Measurements from ENCODE around the gene MPP3.
A peak's percentile ranks its signal among the peaks of the same experiment; 100 is the strongest.

Gene MPP3, protein sequence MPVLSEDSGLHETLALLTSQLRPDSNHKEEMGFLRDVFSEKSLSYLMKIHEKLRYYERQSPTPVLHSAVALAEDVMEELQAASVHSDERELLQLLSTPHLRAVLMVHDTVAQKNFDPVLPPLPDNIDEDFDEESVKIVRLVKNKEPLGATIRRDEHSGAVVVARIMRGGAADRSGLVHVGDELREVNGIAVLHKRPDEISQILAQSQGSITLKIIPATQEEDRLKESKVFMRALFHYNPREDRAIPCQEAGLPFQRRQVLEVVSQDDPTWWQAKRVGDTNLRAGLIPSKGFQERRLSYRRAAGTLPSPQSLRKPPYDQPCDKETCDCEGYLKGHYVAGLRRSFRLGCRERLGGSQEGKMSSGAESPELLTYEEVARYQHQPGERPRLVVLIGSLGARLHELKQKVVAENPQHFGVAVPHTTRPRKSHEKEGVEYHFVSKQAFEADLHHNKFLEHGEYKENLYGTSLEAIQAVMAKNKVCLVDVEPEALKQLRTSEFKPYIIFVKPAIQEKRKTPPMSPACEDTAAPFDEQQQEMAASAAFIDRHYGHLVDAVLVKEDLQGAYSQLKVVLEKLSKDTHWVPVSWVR

DNA sequence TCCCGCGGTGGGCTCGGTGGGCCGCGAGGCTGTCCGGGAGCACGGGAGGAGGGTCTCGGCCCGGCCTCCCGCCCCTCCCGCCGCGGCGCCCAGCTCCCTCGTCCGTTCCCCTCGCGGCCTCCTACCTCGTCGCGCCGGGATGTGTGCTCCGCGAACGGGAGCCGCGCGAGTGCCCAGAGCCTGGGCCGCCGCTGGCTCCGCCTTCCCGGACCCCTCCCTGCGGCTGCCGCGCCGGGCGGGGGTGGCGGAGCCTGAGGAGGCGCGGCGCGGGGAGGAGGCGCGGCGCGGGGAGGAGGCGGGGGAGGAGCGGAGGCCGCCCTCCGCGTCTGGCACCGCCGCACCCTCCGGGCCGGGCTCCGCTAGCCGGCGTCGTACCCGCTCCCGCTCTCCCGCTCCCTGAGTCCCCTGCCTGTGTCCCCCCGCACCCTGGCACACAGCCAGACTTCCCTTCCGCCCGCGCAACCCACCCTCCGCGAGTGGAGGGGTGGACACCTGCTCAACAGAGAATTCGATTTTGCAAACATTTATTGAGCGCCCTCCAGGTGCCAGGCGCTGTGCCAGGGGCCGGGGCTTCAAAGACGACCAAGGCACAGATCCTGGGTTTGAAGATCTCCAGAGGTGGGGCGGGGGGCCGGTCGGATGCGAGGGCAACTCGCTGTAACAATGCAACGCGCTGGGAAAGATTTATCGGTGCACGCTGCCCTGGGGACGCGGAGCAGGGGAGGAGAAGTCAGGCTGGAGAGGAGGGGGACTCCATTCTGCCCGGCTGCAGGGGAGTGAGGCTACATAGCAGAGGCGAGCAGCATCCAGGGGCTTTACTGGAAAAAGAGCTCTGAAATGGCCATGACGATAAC, at the start of gene MPP3:
MPP3 (minus strand) TSS at position 171 of the 854 bp plus-strand sequence. CDS start 1,240 bp downstream, outside the sequence.
- H3K4me3 ChIP-seq (ENCODE audit: low read length), result peak within 1 kb of the TSS; percentile 7
- no peak for TF ChIP-seq ZNF274 (IDR thresholded peaks at IDR 0.05; ENCODE audit: low read depth, low read length)

DNA sequence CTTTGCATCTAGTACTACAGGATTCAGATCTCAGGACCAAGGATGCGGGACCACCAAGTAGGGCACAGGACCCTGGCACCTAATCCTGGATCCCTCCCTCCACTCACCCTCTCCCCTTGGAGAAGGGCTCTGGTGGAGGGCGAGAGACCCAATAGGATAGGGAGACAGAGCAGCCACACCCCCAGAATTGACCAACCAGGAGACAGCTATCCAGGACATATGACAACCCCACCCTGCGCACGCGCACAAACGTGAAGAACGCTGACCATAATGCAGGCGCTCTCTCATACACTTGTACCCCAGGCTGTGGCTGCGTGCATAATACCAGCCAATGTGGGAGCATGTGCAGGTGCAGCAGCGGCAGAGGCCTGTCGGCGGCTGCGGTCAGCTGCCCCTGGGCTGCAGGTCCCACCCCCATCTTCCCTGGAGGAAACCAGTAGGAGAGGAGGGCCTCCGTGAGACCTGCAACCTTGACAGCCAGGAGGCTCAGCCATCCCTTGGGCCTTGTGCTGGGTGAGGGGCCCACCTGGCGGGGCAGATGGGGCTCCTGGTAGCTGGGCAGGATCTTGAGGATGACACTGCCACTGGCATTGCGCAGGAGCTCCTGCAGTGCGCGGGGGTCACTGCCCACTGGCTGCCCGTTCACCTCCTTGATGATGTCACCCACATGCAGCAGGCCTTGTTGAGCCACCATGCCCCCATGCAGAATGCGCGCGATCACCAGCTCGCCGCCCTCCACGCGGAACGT, 49.0 kb upstream of the MPP3 start:
- H3K4me3 ChIP-seq (ENCODE audit: low read length), result no peak overlapping the region
- no peak for TF ChIP-seq ZNF274 (IDR thresholded peaks at IDR 0.05; ENCODE audit: low read depth, low read length)

DNA sequence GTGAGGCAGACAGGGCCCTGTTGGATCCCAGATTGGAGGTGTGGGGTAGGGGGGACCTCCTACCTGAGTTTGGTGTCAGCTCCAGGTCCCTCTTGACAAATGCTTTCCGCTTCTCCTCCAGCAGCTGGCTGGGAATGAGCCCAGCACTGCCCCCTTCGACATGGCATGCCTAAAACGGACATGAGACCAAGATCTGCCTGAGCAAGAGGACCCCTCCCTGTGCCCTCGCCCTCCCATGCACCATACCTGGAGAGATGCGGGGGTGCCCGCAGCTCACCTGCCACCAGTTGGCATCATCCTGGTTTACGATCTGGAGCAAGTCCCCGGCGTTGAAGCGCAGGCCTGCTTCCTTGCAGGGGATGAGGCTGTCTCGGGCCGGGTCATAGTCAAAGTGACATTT, 48.2 kb upstream of the MPP3 start:
- H3K4me3 ChIP-seq (ENCODE audit: low read length), result no peak overlapping the region
- no peak for TF ChIP-seq ZNF274 (IDR thresholded peaks at IDR 0.05; ENCODE audit: low read depth, low read length)

DNA sequence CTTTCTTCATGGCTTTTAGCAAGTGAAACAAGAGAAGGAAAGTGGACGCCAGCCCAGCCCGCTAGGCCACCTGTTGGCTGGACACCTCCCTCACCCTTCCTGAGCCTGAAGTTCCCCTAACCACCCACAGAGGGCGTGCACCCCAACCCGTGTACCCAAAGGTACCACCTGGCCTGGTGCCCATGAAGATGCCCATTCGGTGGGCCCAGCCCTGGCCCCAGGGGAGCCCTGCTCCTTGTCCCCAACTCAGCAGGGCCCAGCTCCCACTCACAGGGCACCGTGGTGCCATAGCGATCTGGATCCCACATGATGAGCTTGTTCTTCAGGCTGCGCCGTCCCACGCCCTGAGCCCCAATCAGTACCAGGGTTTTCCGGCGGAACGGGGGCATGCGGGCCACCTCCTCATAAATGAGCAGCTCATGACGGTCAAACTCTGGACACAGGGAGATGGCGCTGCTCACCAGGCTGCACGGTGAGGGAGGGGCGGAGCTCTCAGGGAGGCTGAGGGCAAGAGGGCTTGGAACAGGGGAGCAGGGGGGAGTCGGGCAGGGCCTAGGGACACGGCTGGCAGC, 47.6 kb upstream of the MPP3 start:
- TF ChIP-seq ZNF274 (IDR thresholded peaks at IDR 0.05; ENCODE audit: low read depth, low read length), result no peak
- H3K4me3 ChIP-seq (ENCODE audit: low read length), result no peak overlapping the region

DNA sequence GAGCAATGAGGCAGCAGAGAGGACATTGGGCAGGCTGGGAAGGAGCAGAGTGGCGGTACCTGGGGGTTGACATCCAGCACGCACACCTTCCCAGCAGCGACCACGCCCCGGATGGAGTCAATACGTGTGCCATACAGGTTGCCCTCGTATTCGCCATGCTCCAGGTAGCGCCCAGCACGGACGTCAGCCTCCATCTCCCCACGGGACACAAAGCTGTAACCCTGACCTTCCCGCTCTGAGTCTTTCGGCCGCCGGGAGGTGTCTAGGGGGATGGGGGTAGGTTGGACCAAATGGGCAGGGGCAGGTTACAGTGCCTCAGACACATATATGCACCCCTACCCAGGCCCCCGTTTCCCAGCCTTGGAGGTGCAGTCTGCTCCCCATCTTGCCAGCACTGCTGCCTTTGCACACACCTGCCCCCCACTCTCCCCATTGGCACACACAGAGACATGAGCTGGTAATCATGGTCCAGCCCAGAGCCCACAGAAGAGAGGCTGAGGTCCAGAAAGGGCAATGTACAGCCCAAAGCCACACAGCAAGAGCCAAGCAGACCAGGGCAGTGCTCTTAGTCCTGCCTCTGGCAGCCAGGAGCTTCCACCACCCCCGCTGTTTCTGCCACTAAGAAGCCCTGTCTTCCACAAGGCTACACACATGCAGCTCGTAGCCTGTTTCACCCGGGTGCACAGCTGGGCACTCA, 46.9 kb upstream of the MPP3 start:
- H3K4me3 ChIP-seq (ENCODE audit: low read length), result no peak overlapping the region
- no peak for TF ChIP-seq ZNF274 (IDR thresholded peaks at IDR 0.05; ENCODE audit: low read depth, low read length)

GRCh38 chr17:43878260-43879175, 45.6 kb upstream of the MPP3 start:
- H3K4me3 ChIP-seq (ENCODE audit: low read length), result no peak overlapping the region
- TF ChIP-seq ZNF274 (IDR thresholded peaks at IDR 0.05; ENCODE audit: low read depth, low read length), result no peak

DNA sequence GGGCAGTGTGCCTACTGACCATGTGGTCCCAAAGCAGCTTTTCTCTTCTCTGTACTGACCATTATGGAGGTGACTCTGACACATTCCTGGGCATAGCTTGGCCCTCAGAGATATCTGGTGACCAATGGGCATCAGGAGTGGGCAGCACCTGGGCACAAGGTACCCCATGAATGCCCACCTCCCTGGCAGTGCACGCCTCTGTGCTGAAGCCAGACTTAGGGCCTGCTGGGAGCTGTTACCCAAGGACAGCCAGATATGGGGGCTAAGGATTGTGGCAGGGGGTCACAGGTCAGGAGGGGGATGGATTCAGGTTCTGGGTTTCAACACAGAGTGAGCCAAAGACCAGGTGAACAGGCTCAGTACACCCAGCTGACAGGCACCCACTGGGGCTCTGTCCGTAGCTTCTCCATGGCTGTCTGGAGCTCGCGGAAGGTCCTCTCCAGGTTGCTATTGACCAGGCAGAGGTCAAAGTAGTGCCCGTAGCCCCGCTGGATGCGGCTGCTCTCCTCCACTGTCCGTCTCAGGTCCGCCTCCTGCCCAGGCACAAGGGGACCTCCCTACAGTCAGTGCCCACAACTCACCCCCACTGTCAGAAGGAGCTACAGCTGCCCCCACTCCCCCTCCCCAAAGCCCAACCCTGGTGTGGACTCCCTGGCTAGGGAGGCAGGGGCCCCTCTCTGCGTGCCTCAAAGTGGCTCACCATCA, 44.7 kb upstream of the MPP3 start:
- TF ChIP-seq ZNF274 (IDR thresholded peaks at IDR 0.05; ENCODE audit: low read depth, low read length), result no peak
- H3K4me3 ChIP-seq (ENCODE audit: low read length), result no peak overlapping the region

- TF ChIP-seq ZNF274 (IDR thresholded peaks at IDR 0.05; ENCODE audit: low read depth, low read length), result no peak
- H3K4me3 ChIP-seq (ENCODE audit: low read length), result no peak overlapping the region
Measured at GRCh38 chr17:43877031-43877430, 44.1 kb upstream of the MPP3 start.

DNA sequence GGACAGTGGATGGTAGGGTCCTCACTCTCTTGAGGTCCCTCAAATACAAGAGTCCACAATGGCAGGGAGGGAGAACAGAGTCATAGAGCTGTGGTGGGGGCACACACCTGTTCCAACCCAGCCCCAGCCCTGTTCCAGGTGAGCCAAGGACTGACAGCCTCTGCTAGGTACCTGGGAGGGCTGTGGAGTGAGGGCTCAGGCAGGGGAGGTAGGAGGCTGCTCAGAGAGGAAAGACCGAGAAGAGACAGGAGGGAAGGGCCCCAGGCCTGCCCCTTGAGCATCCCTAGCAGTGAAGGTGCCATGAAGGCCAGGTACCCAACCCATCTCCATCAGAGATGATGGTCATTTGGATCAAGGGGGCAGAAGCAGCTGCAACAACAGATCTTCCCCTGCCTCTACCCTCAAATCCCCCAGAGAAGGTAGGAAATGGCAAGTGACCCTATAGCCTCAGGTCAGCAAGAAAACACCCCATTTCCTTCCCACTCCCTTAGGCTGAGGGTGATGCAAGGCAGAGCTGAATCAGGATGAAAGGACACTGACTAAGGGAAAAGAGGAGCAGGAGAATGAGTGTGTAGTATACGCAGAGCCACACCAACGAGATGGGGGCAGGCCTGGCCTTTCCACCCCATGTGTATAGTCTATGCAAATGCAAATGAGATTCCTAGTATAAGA, 42.7 kb upstream of the MPP3 start:
- TF ChIP-seq ZNF274 (IDR thresholded peaks at IDR 0.05; ENCODE audit: low read depth, low read length), result no peak

GRCh38 chr17:43874293-43874692, 41.3 kb upstream of the MPP3 start:
- no peak for TF ChIP-seq ZNF274 (IDR thresholded peaks at IDR 0.05; ENCODE audit: low read depth, low read length)
- no peak overlapping the region for H3K4me3 ChIP-seq (ENCODE audit: low read length)

More for the DNA sequence above, 42.7 kb upstream of the MPP3 start:
- no peak overlapping the region for H3K4me3 ChIP-seq (ENCODE audit: low read length)

GRCh38 chr17:43873815-43874214, 40.9 kb upstream of the MPP3 start:
- no peak overlapping the region for H3K4me3 ChIP-seq (ENCODE audit: low read length)
- TF ChIP-seq ZNF274 (IDR thresholded peaks at IDR 0.05; ENCODE audit: low read depth, low read length), result no peak

Measured in GM08714 (cell line).